Retinal pigment epithelial cell (primary cell): ENCODE data around the gene EFNA3.
A peak's percentile ranks its signal among the peaks of the same experiment; 100 is the strongest.

Experiments
- DNase-seq: peaks from one replicate; pipeline ENCODE4 v3.0.0-alpha.2; 2010; ENCODE audit warnings: low read depth
- H3K4me3 ChIP-seq: 2 replicates; pipeline ENCODE4 v1.5.1; 2011; ENCODE audit warnings: mild to moderate bottlenecking, low read length, control low read depth, moderate library complexity
- CTCF ChIP-seq: conservative IDR thresholded peaks from 2 replicates; pipeline ENCODE4 v1.5.1; 2011; ENCODE audit warnings: low read depth, low read length, control low read depth, inconsistent platforms

Gene EFNA3

GRCh38 chr1:155073377-155074242 is 5.0 kb upstream of the EFNA3 start:
- no peak for TF ChIP-seq CTCF
- H3K4me3 ChIP-seq: no peak overlapping the region
- DNase-seq: no peak

GRCh38 chr1:155075535-155075934 is 3.1 kb upstream of the EFNA3 start:
- no peak for DNase-seq
- TF ChIP-seq CTCF: no peak
- no peak overlapping the region for H3K4me3 ChIP-seq

- H3K4me3 ChIP-seq: no peak overlapping the region
- no peak for TF ChIP-seq CTCF
- no peak for DNase-seq
Observed at GRCh38 chr1:155076371-155076770, 2.3 kb upstream of the EFNA3 start.

- no peak overlapping the region for H3K4me3 ChIP-seq
- TF ChIP-seq CTCF: no peak
- no peak for DNase-seq
Observed at GRCh38 chr1:155077346-155077745, 1.3 kb upstream of the EFNA3 start.

GRCh38 chr1:155077758-155078445 is 735 bp upstream of the EFNA3 start:
- DNase-seq: no peak
- no peak for TF ChIP-seq CTCF
- H3K4me3 ChIP-seq: no peak overlapping the region

- no peak for DNase-seq
- TF ChIP-seq CTCF: no peak
- H3K4me3 ChIP-seq: peak overlapping the region; percentile 35
Observed at GRCh38 chr1:155079210-155079486, 511 bp downstream of the EFNA3 start.
